GM12873 (cell line): ENCODE results near the gene AMACR.

ENCODE experiments used
- TF ChIP-seq, protein P1 (sequence below): IDR thresholded peaks from 2 replicates; pipeline ENCODE4 v1.5.1; 2012; ENCODE audit warnings: low read depth, mild to moderate bottlenecking, moderate library complexity, low read length, control low read depth; ENCODE audit not compliant: insufficient read depth; ENCODE audit errors: missing control alignments

Gene AMACR

GRCh38 chr5:33964132-33964700 lies 43.6 kb downstream of the AMACR start:
- TF ChIP-seq, protein P1, sequence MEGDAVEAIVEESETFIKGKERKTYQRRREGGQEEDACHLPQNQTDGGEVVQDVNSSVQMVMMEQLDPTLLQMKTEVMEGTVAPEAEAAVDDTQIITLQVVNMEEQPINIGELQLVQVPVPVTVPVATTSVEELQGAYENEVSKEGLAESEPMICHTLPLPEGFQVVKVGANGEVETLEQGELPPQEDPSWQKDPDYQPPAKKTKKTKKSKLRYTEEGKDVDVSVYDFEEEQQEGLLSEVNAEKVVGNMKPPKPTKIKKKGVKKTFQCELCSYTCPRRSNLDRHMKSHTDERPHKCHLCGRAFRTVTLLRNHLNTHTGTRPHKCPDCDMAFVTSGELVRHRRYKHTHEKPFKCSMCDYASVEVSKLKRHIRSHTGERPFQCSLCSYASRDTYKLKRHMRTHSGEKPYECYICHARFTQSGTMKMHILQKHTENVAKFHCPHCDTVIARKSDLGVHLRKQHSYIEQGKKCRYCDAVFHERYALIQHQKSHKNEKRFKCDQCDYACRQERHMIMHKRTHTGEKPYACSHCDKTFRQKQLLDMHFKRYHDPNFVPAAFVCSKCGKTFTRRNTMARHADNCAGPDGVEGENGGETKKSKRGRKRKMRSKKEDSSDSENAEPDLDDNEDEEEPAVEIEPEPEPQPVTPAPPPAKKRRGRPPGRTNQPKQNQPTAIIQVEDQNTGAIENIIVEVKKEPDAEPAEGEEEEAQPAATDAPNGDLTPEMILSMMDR, result no peak

GRCh38 chr5:33958176-33958575 lies 49.7 kb downstream of the AMACR start:
- TF ChIP-seq, protein P1, result no peak

DNA sequence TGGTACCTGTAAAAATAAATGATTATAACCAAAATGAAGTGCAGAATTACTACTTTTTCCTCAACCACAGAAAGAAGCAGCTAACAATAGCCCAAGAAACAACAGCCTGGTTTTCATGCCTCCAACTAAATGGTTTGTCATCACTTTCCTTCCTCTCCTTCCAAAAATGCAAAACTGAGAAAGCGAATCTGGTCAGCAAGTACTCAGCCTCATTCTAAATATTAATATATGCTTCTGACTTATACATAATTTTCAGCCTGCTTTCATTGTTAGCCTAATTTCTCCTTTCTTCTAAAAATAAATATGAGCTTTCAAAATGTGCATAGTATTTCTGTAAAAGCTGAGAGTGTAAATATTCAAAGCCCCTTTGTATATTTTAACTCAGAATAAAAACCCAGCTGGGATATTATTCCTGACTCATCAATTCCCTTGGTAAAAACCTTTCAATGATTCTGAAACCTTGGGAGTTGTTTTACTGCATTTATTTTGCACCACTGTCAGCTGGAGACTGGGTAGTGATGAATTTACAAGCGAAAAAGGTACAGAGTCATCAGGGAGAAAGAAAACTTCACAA lies 50.2 kb downstream of the AMACR start:
- TF ChIP-seq, protein P1, result no peak

- TF ChIP-seq, protein P1, result no peak
Measured at GRCh38 chr5:33944543-33945132, 63.2 kb downstream of the AMACR start.

DNA sequence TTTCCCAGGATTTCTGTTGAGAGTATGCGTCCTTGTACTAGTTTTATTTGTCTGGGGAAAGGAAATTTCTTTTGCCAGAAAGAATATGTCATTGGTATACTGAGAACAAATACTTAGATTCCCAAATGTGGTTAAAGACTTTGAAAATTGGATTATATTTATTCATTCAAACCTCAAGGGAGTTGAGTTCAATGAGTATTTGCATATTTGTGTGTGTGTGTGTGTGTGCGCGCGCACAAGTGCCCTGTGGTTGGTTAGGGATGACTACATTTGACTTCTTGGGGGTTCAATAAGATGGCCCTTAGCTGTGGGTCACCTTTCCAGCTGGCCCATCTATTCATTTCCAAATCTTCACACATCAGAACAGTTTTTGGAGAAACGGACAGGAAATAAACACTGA lies 66.8 kb downstream of the AMACR start:
- TF ChIP-seq, protein P1, result no peak

DNA sequence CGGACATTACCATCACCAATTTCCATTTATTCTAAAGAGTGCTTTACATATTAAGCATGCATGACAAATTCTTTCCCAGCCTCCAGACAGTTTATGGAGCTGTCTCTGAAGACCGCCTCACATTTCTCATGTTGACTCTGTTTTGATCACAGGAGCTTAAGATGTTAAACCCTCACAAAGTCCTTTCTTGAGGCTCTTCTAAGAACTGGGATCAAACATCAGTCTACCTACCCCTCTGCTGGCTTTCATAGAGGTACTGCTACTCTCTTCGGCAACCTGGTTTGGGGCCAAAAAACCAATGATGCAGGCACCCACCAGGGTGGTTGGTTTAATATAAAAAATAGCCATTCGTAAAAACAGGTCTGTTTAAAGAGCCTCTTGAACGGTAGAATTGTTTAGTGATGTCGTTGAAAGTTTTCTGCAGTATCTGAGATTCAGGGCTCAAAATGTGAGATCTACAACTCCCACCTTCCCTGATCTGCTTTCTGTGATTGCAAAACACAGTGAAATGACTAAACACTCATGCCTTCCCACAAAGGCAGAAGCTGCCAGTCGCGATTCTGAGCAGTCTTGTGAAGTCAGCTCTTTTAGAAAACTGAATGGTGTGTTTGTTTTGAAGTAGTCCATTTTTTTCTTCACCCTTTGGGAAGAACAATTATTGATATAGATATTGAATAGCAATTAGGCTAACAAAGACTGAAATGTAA lies 68.1 kb downstream of the AMACR start:
- TF ChIP-seq, protein P1, result no peak

- TF ChIP-seq, protein P1, result no peak
Measured at GRCh38 chr5:33938881-33939280, 69.0 kb downstream of the AMACR start.
